ENCODE results near the gene GABBR2.

- TF ChIP-seq CTCF (IDR thresholded peaks at IDR 0.05), result no peak
- no peak for TF ChIP-seq SIN3A (IDR thresholded peaks at IDR 0.05; ENCODE audit: borderline replicate concordance, insufficient read depth, low read depth, low read length)
- no peak for TF ChIP-seq REST (IDR thresholded peaks at IDR 0.05; ENCODE audit: insufficient read depth in 1 of 2, low read depth in 2 of 2, low read length in 1 of 2)
Measured at GRCh38 chr9:98477884-98478283, 230.9 kb downstream of the GABBR2 start.
